GM12874 (cell line): ENCODE data around the gene FLVCR1.

Experiments
- CTCF ChIP-seq: IDR thresholded peaks from 2 replicates; pipeline ENCODE4 v1.5.1; 2011; ENCODE audit warnings: low read depth, mild to moderate bottlenecking, control low read depth, low read length, moderate library complexity; ENCODE audit not compliant: insufficient read depth

FLVCR1 gene

GRCh38 chr1:212825798-212826452 lies 32.1 kb upstream of the FLVCR1 start:
- TF ChIP-seq CTCF: no peak

GRCh38 chr1:212827171-212827776 lies 30.8 kb upstream of the FLVCR1 start:
- no peak for TF ChIP-seq CTCF

- no peak for TF ChIP-seq CTCF
Observed at GRCh38 chr1:212827831-212828278, 30.2 kb upstream of the FLVCR1 start.

- no peak for TF ChIP-seq CTCF
Observed at GRCh38 chr1:212828395-212828794, 29.7 kb upstream of the FLVCR1 start.

GRCh38 chr1:212838145-212838544 lies 19.9 kb upstream of the FLVCR1 start:
- no peak for TF ChIP-seq CTCF

- TF ChIP-seq CTCF: no peak
Observed at GRCh38 chr1:212847549-212847948, 10.5 kb upstream of the FLVCR1 start, which contains the start of gene SPATA45. Gene SPATA45 (minus strand): TSS chr1:212847649. CDS start chr1:212836149, 11,500 bp downstream.

GRCh38 chr1:212852105-212852688 lies 5.9 kb upstream of the FLVCR1 start:
- TF ChIP-seq CTCF: no peak
